Measurements from ENCODE around the gene GUCD1.

The GUCD1 gene

DNA sequence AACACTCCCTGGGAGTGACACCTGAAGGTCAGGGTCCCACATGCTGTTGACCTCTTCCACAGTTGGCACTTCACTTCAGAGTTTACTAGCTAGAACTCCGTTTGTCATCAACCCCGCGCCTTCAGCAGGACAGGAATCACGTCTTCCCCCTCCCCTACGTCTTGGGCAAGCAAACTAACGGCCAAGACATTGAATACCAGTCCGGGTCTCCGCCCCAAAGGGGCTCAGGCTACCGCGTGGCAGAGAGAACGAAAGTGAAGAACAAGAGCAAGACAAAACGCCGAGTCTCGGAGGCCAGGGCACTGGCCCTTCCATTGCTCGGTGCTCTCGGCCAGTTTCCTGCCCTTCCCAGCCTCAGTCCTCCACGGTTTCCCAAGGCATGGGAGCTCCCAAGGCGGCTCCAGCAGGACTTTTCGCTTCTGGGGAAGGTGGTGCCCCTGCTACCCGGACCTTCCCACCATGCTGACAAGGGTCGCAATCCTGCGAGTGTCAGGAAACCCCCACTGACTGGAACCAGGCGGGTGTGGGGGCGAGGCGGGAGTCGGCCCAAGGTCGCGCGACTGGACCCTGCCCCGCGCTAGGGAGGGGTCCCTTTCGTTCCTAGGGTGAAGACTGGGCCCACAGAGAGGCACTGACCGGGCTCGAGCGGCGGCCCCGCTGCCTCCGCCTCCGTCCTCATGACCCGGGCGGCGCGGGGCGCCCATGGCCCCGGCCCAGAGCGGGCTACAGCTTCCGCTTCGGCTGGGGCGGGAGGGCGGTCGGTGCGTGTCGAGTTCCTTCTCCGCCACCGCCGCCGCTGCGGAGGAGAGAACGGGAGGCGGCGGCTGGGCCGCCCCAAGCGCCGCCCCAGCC lies at the start of gene GUCD1 (continued):
- TF ChIP-seq, protein P1, sequence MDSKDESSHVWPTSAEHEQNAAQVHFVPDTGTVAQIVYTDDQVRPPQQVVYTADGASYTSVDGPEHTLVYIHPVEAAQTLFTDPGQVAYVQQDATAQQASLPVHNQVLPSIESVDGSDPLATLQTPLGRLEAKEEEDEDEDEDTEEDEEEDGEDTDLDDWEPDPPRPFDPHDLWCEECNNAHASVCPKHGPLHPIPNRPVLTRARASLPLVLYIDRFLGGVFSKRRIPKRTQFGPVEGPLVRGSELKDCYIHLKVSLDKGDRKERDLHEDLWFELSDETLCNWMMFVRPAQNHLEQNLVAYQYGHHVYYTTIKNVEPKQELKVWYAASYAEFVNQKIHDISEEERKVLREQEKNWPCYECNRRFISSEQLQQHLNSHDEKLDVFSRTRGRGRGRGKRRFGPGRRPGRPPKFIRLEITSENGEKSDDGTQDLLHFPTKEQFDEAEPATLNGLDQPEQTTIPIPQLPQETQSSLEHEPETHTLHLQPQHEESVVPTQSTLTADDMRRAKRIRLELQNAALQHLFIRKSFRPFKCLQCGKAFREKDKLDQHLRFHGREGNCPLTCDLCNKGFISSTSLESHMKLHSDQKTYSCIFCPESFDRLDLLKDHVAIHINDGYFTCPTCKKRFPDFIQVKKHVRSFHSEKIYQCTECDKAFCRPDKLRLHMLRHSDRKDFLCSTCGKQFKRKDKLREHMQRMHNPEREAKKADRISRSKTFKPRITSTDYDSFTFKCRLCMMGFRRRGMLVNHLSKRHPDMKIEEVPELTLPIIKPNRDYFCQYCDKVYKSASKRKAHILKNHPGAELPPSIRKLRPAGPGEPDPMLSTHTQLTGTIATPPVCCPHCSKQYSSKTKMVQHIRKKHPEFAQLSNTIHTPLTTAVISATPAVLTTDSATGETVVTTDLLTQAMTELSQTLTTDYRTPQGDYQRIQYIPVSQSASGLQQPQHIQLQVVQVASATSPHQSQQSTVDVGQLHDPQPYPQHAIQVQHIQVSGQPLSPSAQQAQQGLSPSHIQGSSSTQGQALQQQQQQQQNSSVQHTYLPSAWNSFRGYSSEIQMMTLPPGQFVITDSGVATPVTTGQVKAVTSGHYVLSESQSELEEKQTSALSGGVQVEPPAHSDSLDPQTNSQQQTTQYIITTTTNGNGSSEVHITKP (tag by site-specific recombination; IDR thresholded peaks at IDR 0.05) = no peak
- TF ChIP-seq SALL2 (tag by site-specific recombination; IDR thresholded peaks at IDR 0.05; ENCODE audit: borderline replicate concordance) = no peak
- TF ChIP-seq ZNF701 (tag by site-specific recombination; IDR thresholded peaks at IDR 0.05) = no peak
- no peak for TF ChIP-seq ZNF514 (tag by site-specific recombination; IDR thresholded peaks at IDR 0.05)
- peak; percentile 65; the same call in 1 of the 2 replicates for TF ChIP-seq ZBTB48 (tag by site-specific recombination; IDR thresholded peaks at IDR 0.05)
- TF ChIP-seq ZFP69B (tag by site-specific recombination; IDR thresholded peaks at IDR 0.05) = peak; percentile 84
- TF ChIP-seq ZNF239 (tag by site-specific recombination; IDR thresholded peaks at IDR 0.05) = no peak
- TF ChIP-seq, protein P2, sequence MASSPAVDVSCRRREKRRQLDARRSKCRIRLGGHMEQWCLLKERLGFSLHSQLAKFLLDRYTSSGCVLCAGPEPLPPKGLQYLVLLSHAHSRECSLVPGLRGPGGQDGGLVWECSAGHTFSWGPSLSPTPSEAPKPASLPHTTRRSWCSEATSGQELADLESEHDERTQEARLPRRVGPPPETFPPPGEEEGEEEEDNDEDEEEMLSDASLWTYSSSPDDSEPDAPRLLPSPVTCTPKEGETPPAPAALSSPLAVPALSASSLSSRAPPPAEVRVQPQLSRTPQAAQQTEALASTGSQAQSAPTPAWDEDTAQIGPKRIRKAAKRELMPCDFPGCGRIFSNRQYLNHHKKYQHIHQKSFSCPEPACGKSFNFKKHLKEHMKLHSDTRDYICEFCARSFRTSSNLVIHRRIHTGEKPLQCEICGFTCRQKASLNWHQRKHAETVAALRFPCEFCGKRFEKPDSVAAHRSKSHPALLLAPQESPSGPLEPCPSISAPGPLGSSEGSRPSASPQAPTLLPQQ (tag by site-specific recombination; IDR thresholded peaks at IDR 0.05) = peak; percentile 82
- TF ChIP-seq ZNF426 (tag by site-specific recombination; IDR thresholded peaks at IDR 0.05) = no peak
- no peak for TF ChIP-seq OVOL3 (tag by site-specific recombination; IDR thresholded peaks at IDR 0.05)
- TF ChIP-seq ZNF37A (tag by site-specific recombination; IDR thresholded peaks at IDR 0.05) = no peak
- no peak for TF ChIP-seq ZNF292 (tag by site-specific recombination; IDR thresholded peaks at IDR 0.05; ENCODE audit: borderline replicate concordance, low read depth)
- 0 out of 2 replicates have a peak, but pooled peaks have one; percentile 32 for TF ChIP-seq ZSCAN30 (tag by site-specific recombination; IDR thresholded peaks at IDR 0.05)
- TF ChIP-seq, protein P3, sequence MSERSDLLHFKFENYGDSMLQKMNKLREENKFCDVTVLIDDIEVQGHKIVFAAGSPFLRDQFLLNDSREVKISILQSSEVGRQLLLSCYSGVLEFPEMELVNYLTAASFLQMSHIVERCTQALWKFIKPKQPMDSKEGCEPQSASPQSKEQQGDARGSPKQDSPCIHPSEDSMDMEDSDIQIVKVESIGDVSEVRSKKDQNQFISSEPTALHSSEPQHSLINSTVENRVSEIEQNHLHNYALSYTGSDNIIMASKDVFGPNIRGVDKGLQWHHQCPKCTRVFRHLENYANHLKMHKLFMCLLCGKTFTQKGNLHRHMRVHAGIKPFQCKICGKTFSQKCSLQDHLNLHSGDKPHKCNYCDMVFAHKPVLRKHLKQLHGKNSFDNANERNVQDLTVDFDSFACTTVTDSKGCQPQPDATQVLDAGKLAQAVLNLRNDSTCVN (tag by site-specific recombination; optimal IDR thresholded peaks at IDR 0.05) = no peak
- TF ChIP-seq ZNF133 (tag by site-specific recombination; IDR thresholded peaks at IDR 0.05) = no peak
- 0 out of 2 replicates have a peak, but pooled peaks have one; percentile 13 for TF ChIP-seq GLIS2 (tag by site-specific recombination; IDR thresholded peaks at IDR 0.05)
- TF ChIP-seq ZFP41 (tag by site-specific recombination; IDR thresholded peaks at IDR 0.05; ENCODE audit: borderline replicate concordance) = no peak
- no peak for TF ChIP-seq ZNF654 (tag by site-specific recombination; IDR thresholded peaks at IDR 0.05; ENCODE audit: low read depth)
- TF ChIP-seq ZNF19 (tag by site-specific recombination; IDR thresholded peaks at IDR 0.05; ENCODE audit: low read depth) = no peak
- TF ChIP-seq ZNF747 (tag by site-specific recombination; IDR thresholded peaks at IDR 0.05) = no peak
- no peak for TF ChIP-seq ZNF544 (tag by site-specific recombination; IDR thresholded peaks at IDR 0.05)
- no peak for TF ChIP-seq ZNF48 (tag by site-specific recombination; IDR thresholded peaks at IDR 0.05)
- TF ChIP-seq, protein P4, sequence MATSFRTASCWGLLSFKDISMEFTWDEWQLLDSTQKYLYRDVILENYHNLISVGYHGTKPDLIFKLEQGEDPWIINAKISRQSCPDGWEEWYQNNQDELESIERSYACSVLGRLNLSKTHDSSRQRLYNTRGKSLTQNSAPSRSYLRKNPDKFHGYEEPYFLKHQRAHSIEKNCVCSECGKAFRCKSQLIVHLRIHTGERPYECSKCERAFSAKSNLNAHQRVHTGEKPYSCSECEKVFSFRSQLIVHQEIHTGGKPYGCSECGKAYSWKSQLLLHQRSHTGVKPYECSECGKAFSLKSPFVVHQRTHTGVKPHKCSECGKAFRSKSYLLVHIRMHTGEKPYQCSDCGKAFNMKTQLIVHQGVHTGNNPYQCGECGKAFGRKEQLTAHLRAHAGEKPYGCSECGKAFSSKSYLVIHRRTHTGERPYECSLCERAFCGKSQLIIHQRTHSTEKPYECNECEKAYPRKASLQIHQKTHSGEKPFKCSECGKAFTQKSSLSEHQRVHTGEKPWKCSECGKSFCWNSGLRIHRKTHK (tag by site-specific recombination; IDR thresholded peaks at IDR 0.05) = no peak
- no peak for TF ChIP-seq ZNF843 (tag by site-specific recombination; IDR thresholded peaks at IDR 0.05)
- TF ChIP-seq ZNF266 (tag by site-specific recombination; IDR thresholded peaks at IDR 0.05; ENCODE audit: low read depth) = no peak
- no peak for TF ChIP-seq ZNF624 (tag by site-specific recombination; IDR thresholded peaks at IDR 0.05)
- TF ChIP-seq ZNF214 (tag by site-specific recombination; IDR thresholded peaks at IDR 0.05; ENCODE audit: borderline replicate concordance) = no peak
- no peak for TF ChIP-seq ZNF785 (tag by site-specific recombination; IDR thresholded peaks at IDR 0.05)
- TF ChIP-seq ZFP37 (tag by site-specific recombination; IDR thresholded peaks at IDR 0.05) = no peak
- TF ChIP-seq, protein P5, sequence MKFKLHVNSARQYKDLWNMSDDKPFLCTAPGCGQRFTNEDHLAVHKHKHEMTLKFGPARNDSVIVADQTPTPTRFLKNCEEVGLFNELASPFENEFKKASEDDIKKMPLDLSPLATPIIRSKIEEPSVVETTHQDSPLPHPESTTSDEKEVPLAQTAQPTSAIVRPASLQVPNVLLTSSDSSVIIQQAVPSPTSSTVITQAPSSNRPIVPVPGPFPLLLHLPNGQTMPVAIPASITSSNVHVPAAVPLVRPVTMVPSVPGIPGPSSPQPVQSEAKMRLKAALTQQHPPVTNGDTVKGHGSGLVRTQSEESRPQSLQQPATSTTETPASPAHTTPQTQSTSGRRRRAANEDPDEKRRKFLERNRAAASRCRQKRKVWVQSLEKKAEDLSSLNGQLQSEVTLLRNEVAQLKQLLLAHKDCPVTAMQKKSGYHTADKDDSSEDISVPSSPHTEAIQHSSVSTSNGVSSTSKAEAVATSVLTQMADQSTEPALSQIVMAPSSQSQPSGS (tag by site-specific recombination; IDR thresholded peaks at IDR 0.05; ENCODE audit: low read depth) = no peak
- peak; percentile 23; the same call in 1 of the 2 replicates for TF ChIP-seq KLF8 (tag by site-specific recombination; IDR thresholded peaks at IDR 0.05)
- no peak for TF ChIP-seq SP7 (tag by site-specific recombination; IDR thresholded peaks at IDR 0.05)
